SH-SY5Y (cell line): ENCODE results near the gene CNTNAP5.

Experiments used
- GATA2 ChIP-seq: IDR thresholded peaks from 2 replicates; pipeline ENCODE4 v1.6.1; 2011; ENCODE audit warnings: mild to moderate bottlenecking, low read depth, low read length
- GATA3 ChIP-seq: IDR thresholded peaks from 2 replicates; pipeline ENCODE4 v1.6.1; 2011; ENCODE audit warnings: low read depth, mild to moderate bottlenecking, low read length, moderate library complexity

Gene CNTNAP5

DNA sequence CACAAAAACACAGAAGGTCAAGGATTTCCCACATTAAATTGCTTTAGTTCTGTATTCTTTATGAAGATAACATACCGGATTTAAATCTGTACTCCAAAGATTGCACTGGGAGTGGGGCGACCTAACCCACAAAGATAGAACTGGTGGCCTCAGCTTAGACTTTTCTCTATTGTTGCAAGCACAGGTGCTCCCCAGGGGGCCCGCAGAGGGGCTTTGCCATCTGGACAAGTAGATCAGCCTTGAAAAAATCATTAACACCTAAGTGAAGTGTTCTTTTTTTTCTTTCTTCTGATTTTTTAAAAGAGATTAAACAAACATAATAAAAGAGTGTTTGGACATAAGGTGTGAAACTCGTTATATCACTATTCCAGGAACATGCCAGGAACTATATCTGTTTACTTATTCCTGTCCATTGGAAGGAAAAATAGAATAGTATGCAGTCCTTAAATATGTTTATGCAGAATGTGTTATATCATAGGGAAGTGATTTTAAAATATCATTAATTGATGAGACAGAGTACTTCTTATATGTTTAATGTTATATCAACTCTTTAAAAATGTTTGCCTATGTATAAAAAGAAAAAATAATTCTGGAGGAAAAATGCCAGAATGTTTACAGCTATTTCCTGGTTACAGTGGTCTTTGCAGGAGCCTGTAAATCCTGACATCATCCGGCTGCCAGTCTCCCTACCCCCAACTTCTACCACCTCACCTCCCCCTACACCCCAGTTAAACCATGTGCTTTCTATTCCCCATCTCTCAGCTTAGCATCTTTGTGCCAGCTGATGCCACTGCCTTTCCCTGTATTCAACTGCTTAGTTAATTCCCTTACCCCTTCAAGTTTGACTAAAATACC, 679.2 kb downstream of the CNTNAP5 start:
- no peak for TF ChIP-seq GATA2
- no peak for TF ChIP-seq GATA3

DNA sequence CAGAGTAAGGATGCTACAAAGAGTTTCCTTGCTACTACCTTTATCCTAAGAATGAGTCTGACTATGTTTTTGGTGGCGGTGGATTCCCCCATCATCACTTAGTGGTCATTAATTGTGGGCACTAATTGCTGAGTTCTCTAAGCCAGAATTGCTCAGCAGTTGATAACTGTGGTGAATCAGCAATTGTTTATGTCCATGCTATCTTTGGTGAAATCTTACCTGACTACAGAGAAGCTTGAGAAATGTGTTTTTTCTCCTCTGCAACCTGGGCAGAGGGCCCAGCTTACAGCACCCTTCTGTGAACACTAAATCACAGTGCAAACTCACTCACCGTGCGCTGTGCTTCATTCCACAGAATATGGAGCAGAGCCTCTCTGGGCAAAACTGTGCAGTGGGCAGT, 683.6 kb downstream of the CNTNAP5 start:
- no peak for TF ChIP-seq GATA3
- no peak for TF ChIP-seq GATA2

DNA sequence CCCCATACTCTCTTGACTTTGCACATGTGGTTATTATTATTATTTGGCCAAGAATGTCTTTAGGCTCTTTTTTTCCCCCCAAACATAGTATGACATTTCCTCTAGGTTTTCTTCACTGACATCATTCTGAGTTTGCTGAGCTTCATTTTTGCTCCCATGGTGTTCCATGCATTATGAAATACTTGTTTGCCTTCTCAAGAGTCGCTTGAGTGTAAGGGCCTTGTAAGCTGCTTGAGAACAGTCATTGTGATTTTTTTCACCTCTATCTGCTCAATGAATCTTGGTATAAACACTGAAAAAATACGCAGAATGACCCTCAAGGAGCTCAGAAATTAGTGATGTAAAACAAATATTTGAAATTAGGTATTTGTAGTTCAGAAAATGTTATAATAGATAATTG, 688.9 kb downstream of the CNTNAP5 start:
- TF ChIP-seq GATA3 (no peak), GATA2 (no peak)

DNA sequence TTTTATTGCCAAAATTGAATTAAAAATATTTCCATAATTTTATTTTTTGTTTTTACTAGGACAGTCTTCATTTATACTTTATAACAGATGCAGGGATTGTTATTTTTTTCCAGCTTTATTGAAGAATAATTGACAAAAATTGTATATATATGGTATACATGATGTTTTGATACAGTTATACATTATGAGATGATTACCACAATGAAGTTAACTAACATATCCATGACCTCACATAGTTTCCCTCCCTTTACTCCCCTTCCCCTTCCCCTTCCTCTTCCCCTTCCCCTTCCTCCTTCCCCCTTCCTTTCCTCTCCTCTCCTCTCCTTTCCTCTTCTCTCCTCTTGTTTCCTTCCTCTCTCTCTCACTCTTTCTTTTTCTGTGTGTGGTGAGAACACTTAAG, 700.1 kb downstream of the CNTNAP5 start:
- no peak for TF ChIP-seq GATA2
- no peak for TF ChIP-seq GATA3

DNA sequence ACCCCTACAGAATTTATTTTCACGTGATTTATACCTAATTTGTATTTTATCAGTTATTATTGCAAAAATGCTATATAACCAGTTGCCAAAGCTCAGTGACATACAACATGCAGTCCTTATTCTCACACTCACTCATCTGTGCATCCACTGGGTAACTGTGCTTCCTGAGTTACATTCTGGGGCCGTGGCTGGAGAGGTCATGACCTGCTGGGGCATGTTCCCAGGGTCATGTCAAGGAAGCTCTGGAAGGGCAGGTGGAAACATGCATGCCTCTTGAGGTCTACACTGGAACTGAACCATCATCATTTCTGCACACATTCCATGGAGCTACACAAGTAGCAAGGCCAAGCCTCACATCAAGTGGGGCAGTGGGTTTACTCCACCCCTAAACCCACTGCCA, 715.5 kb downstream of the CNTNAP5 start:
- TF ChIP-seq GATA3 (no peak), GATA2 (no peak)

DNA sequence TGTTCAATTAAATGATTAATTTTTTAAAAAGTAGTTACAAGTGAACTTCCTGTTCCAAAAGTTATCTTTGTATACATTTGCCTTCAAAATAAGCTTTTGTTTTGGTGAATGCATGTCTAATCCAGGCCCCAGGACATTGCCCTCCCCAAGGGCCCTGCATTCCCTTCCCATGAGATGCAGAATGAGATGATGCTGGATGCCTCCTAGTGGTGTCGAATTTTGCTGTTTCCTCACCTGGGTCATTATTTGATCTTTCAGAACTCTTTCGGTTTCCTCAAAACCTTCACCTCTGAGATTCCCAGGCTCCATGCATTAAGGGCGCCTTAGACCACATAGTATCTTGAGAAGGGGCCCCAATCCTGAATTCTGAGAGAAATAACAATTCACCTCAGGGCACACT, 728.8 kb downstream of the CNTNAP5 start:
- no peak for TF ChIP-seq GATA2
- TF ChIP-seq GATA3 = no peak

DNA sequence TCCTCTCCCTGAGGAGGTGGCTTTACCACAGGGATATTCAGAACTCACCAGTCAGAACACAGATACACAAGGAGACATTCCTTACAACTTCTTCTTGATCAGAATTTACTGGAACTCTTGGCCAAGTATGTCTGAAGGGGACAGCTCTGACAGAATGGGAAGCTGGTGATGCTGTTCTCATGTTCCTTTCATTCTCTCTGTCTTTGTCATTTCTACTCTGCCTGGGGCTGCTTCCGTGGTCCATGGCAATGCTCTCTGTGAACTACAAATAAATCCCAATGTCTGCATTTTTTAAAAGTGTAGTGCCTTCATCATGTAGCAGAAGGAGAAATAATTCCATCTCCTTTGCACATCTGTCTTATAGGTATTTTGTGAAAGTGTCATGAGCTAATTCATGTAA, 730.3 kb downstream of the CNTNAP5 start:
- TF ChIP-seq GATA2 = no peak
- TF ChIP-seq GATA3 = no peak

DNA sequence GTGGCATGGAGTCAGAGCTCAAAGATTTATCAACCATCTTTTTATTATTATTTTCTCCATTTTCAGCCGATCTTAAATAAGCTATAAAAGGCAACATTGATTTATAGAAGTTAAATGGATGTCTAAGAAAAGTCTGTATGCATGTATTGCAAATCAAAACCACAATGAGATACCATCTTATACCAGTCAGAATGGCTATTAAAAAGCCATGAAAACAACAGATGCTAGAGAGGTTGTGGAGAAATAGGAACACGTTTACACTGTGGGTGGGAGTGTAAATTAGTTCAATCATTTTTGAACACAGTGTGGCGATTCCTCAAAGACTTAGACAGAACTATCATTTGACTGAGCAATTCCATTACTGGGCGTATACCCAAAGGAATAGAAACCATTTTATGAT, 731.0 kb downstream of the CNTNAP5 start:
- no peak for TF ChIP-seq GATA2
- no peak for TF ChIP-seq GATA3

DNA sequence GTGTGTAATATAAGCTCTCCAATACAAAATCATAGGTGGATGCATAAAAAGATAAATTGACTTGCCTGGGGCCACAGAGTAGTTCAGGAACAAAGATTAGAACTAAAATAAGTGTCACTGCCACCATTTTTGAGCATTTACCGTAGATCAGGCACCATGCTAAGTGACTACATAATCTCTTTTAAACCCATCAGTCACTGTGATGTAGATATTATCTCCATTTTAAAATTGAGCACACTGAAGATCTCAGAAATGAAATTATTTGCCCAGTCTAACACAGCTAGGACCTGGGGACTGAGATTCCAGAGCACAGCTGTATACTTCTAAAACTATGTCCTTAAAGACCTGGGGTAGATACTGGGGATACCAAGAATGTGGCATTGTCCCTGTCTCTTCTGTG, 737.3 kb downstream of the CNTNAP5 start:
- peak; percentile 60 for TF ChIP-seq GATA3
- peak; percentile 56 for TF ChIP-seq GATA2

DNA sequence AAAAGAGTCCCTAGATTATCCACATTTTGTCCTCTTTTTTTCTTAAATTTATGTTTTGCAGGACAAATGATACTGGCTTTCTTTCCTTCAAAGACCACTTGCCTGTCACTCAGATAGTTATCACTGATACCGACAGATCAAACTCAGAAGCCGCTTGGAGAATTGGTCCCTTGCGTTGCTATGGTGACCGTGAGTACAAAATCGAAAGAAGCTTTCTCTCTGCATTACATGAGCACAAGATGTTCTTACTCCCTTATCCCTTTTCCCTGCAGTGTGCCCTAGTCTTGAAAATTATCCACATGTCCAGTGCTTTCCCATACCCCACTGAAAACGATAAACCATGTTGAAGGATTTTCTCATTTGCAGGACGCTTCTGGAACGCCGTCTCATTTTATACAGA, 738.5 kb downstream of the CNTNAP5 start:
- TF ChIP-seq GATA2 = no peak
- TF ChIP-seq GATA3 = no peak

DNA sequence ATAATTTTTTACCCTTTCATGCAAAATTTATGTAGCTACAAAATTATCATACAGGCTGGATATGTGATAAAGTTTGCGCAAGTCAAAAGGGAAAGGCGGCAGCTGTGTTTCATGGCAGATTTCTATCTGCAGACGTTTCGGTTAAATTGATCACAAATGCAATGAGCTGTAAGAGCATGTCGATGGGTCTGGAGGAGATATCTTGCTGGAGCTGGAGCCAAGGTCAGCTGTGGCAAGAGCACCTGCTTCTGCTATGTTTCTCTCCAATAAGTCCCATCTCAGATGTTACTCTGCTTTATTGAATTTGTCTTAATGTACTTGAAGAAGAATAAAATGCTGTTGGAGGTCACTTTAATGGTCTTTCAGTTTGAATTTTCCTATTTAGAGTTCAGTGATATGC, 749.7 kb downstream of the CNTNAP5 start:
- TF ChIP-seq GATA3 (no peak), GATA2 (no peak)

DNA sequence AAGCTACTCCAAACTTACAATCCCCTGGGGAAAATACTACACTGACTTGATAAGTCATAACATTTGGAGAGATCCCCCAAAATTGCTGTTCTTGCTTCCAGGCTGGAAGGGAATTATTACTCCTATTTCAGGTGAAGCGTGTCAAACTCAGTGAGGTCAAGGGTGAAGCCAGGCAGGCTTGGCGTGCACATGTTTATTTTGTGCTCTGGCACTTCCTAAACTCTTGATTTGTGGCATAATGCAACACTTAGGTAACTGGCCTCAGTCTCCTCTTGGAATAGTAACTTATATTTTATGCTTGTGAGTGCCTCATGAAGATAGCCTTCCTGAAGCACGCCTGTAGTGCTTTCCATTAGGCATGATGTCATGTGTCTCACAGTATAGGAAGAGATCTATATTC, 751.2 kb downstream of the CNTNAP5 start:
- no peak for TF ChIP-seq GATA2
- TF ChIP-seq GATA3 = no peak

DNA sequence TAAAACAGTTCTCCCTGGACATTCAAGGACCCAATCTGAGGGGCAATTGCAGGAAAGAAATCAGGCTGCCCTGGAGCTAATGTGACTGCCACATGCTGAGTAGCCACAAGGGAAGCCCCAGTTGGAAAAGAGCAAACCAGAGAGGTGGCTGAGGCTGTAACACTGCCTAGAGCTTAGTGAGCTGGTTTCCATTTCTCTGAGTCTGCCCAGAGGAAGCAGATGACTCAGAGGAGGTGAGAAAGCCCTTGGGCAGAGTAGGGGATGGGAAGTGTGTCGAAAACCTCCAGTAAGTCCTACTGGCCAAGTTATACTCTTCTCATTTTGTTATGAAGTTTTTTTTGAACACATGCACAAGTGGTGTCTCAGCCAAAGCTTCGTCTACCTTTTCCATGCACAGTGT, 753.0 kb downstream of the CNTNAP5 start:
- no peak for TF ChIP-seq GATA2
- no peak for TF ChIP-seq GATA3

DNA sequence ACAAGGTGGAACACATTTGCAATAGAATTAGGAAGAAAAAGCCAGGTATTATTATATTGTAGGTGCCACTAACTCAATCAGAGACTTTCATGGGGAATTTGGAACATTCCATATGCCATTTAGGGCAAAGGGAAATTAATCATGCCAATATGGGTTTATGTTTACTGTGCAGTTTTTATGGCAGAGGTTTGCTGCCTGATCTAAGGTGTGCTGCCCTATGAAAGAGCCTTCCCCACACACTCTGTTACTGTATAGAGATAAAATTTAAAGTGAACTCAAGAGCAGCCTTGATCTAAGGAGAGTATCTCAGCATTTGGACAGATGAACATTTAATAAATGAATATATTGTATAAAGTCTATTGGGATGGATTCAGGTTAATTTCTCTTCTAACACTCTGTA, 771.6 kb downstream of the CNTNAP5 start:
- TF ChIP-seq GATA3 (no peak), GATA2 (no peak)

DNA sequence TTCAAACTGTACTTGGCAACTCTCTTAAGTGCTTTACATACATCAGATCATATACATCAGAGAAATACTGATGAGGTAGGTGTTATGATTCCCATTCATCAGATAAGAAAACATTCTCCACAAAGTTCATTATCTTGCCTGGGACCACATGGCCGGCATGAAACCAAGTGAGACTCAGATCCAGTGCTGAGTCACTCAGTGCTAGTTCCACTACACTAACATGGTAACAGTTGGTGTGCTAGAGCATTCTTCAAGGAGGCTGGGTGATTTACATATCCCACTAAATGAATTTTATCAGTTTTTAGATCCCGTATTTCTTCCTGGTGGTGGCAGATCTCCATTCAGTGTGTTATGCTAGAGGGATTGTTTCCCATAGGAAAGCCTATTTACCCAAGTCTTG, 772.0 kb downstream of the CNTNAP5 start:
- TF ChIP-seq GATA3 (no peak), GATA2 (no peak)
